GM10266 (cell line): ENCODE data around the gene LATS1.
"Not testable (repeated sequence)": the region's sequence is repeated elsewhere in the genome, so short reads cannot be mapped to it uniquely, and the experiment has no call there.

Experiments
- DNase-seq: peaks from one replicate; pipeline ENCODE4 v3.0.0; 2012; ENCODE audit errors: extremely low spot score
- TF ChIP-seq, protein P1 (sequence below): IDR thresholded peaks from 2 replicates; pipeline ENCODE4 v1.5.1; 2012; ENCODE audit warnings: mild to moderate bottlenecking, low read depth; ENCODE audit not compliant: control insufficient read depth, insufficient read depth; ENCODE audit errors: missing control alignments

Gene LATS1

DNA sequence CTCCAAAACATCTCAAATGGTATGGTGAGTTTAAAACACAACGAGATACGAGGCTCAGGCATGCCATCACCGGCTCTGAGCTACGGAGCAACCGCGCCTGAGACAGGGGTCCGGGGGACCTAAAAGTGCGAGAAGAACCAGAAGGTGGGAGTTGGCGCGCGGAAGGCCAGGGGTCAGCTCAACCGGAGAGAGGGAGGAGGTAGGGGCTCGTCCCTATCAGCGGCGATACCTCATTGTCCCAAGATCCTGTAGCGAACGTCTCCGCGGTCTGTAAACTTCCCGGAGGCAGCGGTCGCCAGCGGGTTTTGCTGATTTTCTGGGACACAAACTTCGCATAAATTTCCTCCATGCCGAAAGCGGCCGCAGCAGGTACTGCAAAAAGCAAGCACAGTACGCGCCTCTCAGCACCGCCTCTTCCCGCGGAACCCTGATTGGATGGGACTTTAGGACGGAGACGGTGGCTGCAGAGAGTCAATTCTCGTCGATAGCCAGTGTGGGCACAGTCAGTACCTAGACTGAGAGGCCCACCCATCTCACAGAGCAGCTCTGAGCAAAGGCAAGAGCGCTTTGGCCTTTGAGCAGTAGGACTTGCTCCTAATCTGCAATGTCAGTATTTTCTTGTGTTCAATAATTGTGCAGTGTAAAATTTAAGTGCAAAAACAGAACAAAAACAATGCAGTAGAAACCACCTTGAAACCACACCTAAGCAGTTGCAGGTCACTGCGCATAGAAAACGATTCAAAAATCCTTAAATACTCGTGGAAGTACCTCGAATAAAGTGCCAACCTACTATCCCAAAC lies 28.4 kb upstream of the LATS1 start, which contains the start of gene NUP43:
Gene NUP43 (minus strand): TSS at position 383 of the 800 bp plus-strand sequence. CDS start 34 bp downstream, at position 349.
- TF ChIP-seq, protein P1, sequence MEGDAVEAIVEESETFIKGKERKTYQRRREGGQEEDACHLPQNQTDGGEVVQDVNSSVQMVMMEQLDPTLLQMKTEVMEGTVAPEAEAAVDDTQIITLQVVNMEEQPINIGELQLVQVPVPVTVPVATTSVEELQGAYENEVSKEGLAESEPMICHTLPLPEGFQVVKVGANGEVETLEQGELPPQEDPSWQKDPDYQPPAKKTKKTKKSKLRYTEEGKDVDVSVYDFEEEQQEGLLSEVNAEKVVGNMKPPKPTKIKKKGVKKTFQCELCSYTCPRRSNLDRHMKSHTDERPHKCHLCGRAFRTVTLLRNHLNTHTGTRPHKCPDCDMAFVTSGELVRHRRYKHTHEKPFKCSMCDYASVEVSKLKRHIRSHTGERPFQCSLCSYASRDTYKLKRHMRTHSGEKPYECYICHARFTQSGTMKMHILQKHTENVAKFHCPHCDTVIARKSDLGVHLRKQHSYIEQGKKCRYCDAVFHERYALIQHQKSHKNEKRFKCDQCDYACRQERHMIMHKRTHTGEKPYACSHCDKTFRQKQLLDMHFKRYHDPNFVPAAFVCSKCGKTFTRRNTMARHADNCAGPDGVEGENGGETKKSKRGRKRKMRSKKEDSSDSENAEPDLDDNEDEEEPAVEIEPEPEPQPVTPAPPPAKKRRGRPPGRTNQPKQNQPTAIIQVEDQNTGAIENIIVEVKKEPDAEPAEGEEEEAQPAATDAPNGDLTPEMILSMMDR: peak; percentile 29
- peak; percentile 86 for DNase-seq

DNA sequence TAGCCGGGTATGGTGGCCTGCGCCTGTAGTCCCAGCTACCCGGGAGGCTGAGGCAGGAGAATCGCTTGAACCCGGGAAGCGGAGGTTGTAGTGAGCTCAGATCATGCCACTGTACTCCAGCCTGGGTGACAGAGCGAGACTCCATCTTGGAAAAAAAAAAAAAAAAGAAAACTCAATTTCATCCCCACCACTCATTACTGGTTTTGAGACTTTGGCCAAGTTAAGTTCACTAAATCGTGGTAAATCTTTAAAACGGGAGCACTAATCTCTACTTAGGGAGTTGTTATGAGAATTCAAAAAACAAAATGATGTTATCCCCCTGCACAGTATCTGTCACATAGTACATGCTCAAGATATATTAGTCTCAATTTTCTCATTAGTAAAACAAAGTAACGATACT lies 27.4 kb upstream of the LATS1 start:
- not testable (repeated sequence) for DNase-seq

DNA sequence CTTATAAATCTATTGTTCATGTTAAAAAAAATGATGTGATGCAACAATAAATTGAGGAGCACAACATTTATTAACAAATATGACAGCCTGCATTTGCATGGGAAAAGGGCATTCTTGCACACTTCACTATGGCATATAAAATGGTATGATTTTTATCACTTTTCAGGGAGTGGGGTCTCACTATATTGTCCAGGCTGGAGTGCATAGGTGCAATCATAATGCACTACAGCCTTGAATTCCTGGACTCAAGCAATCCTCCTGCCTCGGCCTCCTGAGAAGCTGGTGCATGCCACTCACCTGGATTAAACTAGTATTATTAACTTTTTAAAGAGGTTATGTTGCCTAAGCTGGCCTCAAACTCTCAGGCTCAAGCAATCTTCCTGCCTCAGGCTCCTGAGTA lies 17.0 kb upstream of the LATS1 start:
- TF ChIP-seq, protein P1: no peak
- DNase-seq: no peak

DNA sequence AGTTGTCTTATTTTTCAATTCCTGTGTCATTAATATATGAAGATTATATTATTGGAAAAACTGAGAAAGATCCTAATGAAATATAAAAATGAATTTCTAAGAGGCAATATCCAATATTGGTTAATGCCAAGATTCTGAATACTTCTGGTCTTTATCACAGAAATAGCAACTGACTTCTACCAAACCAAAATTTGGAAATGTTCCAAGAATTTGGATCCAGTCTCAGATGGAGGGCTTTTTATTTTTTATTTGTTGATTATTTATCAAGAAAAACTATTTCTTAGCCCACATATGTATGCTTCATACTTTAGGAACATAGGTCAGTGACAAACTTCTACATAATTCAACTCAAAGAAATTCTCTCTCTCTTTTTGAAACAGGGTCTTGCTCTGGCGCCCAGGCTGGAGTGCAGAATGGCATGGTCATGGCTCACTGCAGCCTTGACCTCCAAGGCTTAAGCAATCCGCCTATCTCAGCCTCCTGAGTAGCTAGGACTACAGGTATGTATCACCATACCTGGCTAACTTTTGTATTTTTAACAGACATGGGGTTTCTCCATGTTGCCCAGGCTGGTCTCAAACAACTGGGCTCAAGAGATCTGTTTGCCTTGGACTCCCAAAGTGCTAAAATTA lies 15.3 kb upstream of the LATS1 start:
- TF ChIP-seq, protein P1: no peak
- no peak for DNase-seq

DNA sequence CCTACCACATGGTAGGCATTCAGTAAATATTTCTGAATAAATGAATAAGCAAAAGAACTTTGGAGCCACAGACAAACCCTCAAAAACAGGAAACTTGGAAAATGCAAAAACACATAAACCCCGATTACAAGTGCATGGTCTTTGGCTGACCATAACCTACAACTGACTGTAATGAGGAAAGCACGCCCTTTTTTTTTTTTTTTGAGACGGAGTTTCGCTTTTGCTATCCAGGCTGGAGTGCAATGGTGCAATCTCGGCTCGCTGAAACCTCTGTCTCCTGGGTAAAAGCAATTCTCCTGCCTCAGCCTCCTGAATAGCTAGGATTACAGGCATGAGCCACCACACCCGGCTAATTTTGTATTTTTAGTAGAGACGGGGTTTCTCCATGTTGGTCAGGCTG lies 11.9 kb upstream of the LATS1 start:
- TF ChIP-seq, protein P1: no peak
- no peak for DNase-seq

DNA sequence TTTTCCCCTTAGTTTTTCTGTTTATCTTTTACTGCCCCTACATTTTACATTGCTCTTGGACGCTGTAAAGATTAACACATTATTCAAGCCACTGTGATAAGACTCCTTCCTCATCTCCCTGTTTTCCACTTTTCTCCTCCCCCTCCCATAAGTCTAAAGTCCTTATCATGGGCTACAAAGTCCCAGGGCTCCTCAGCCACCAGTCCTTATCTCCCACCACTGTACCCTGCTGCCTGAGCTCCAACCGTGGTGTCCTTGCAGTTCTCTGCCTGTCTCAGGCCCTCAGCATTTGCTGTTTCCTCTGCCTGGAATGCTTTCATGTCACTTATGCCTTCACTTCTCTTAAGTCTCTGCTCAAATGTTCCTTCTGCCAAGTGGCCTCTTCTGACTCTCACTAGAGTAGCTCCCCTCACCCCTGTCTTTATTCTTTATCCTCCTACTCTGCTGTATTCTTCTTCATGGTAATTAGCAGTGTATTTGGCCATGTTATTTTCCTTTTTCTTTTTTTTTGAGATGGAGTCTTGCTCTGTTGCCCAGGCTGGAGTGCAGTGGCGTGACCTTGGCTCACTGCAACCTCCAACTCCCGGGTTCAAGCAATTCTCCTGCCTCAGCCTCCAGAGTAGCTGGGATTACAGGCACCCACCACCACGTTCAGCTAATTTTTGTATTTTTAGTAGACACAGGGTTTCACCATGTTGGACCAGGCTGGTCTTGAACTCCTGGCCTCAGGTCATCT lies 10.8 kb upstream of the LATS1 start:
- TF ChIP-seq, protein P1: no peak
- DNase-seq: no peak

DNA sequence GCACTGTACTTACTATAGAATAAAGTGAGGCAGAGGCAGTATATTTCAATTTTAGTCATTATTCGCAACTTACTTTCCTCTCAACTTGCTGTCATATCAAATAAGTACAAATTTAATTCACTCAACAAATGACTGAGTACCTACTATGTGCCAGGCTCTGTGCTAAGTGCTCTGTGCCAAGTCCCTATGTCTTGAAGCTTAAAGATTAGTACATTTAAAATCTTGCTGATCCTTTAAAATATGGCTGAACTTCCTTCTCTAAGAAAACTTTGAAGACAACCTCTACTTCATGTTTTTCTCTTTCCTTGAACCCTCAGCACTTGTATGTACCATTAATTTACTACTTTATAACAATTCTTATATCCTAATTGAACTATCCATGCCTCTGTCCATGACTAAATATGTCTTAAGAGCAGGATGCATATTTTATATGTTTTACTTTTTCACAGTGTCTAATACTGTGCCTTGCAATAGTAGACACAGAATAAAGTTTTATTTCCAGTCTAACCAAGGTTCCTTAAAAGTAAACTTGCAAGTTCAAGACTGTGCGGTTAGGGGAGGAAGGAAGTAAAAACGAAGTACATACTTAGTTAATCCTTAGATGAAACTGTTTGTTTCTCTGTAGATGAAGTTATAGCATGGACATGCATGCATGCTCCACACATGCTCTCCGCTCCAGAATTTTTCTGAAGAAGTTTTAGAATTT lies 10.0 kb upstream of the LATS1 start:
- TF ChIP-seq, protein P1: no peak
- no peak for DNase-seq
